SU-DHL-6 (cell line): Measurements from ENCODE around the gene MT1H.

Experiments
- CTCF ChIP-seq: fragments of 200-600 bp; sonication (generic); IDR thresholded peaks from one replicate; pipeline ENCODE4 v1.5.1; 2017; ENCODE audit warnings: antibody characterized with exemption, mild to moderate bottlenecking, low read length, moderate library complexity; ENCODE audit not compliant: insufficient read depth, poor library complexity, severe bottlenecking
- EZH2phosphoT487 ChIP-seq: fragments of 200-600 bp; sonication (generic), shearing (Covaris generic); conservative IDR thresholded peaks from 2 replicates; pipeline ENCODE4 v1.6.1; 2018; ENCODE audit warnings: mild to moderate bottlenecking, antibody characterized with exemption, low read length, moderate library complexity, mixed read lengths

GRCh38 chr16:56684926-56685590 is 15.4 kb downstream of the MT1H start:
- TF ChIP-seq CTCF (no peak), EZH2phosphoT487 (no peak)
